BJ (cell line): ENCODE results near the gene SLC22A13. TPM values are rescaled to one million over a fixed set of nuclear protein-coding genes. Genes with fewer than 3 reads are reported as not detected.

ENCODE experiments used
- CTCF ChIA-PET: fragments of 350-600 bp; formaldehyde crosslinking; extraction: SDS; loops from one replicate; lab custom pipeline; 2021; ENCODE audit warnings: antibody characterized with exemption, inconsistent platforms; lab: Yijun Ruan, JAX
- POLR2A ChIA-PET: fragments of 300-600 bp; sonication (Branson Sonifier 250); formaldehyde crosslinking; extraction: SDS; loops from one replicate; lab custom pipeline; 2021; ENCODE audit warnings: antibody characterized with exemption; lab: Charles Lee
- DNase-seq: peaks from one replicate; pipeline ENCODE4 v3.0.0-alpha.2; 2011; ENCODE audit warnings: low read depth
- H3K27me3 ChIP-seq: 2 replicates; pipeline ENCODE4 v1.6.0; 2011; ENCODE audit warnings: low read length; ENCODE audit not compliant: control insufficient read depth, insufficient read depth
- H3K36me3 ChIP-seq: 2 replicates; pipeline ENCODE4 v1.5.1; 2011; ENCODE audit warnings: low read length; ENCODE audit not compliant: control insufficient read depth, insufficient read depth
- H3K4me3 ChIP-seq: 2 replicates; pipeline ENCODE4 v1.5.1; 2011; ENCODE audit warnings: low read depth, mild to moderate bottlenecking, control low read depth, low read length
- CTCF ChIP-seq: IDR thresholded peaks from 2 replicates; pipeline ENCODE4 v1.5.1; 2011; ENCODE audit warnings: low read depth, mild to moderate bottlenecking, control low read depth, inconsistent platforms, low read length, moderate library complexity; ENCODE audit not compliant: insufficient read depth
- polyA minus RNA-seq: library from RNA; depleted of rRNA, polyadenylated mRNA; stranded (reverse); fragments of >200 nt; gene quantifications from 2 replicates; pipeline ENCODE4 v1.2.3, GENCODE V29; 2011; rRNA and poly(A)+ RNA removed
- polyA plus RNA-seq: library from polyadenylated mRNA; depleted of rRNA; stranded (reverse); fragments of >200 nt; gene quantifications from 2 replicates; pipeline ENCODE4 v1.2.3, GENCODE V29; 2011; rRNA removed

SLC22A13 gene
- 0.13 and 0.15 TPM in 2 replicates for polyA plus RNA-seq
- 0.41 and 1.5 TPM in 2 replicates for polyA minus RNA-seq

GRCh38 chr3:38265604-38266307 lies at the start of gene SLC22A13:
TSS of gene SLC22A13 (plus strand) at chr3:38265812. CDS start at chr3:38265861, 49 bp downstream.
- no peak within 1 kb of the TSS for H3K4me3 ChIP-seq
- ChIA-PET POLR2A (no interaction called here), CTCF (no interaction called here)

GRCh38 chr3:38219609-38220197 lies 45.9 kb upstream of the SLC22A13 start:
- no peaks in the 10 kb centered on the region for H3K27me3 ChIP-seq
- TF ChIP-seq CTCF = no peak
- H3K4me3 ChIP-seq = no peak overlapping the region
- no peak for DNase-seq
- ChIA-PET CTCF (no interaction called here), POLR2A (no interaction called here)
- H3K36me3 ChIP-seq = peaks cover 4% of the 10 kb centered on the region

More at GRCh38 chr3:38265604-38266307, at the start of gene SLC22A13:
- Histone ChIP-seq H3K27me3 (no peaks in the 10 kb centered on the region), H3K36me3 (peaks cover 4% of the 10 kb centered on the region)
- no peak for DNase-seq
- no peak for TF ChIP-seq CTCF

GRCh38 chr3:38221005-38221404 lies 44.6 kb upstream of the SLC22A13 start:
- CTCF ChIA-PET = interaction anchor here (1.2 kb wide), 1 partner anchor 8 kb away, joined by 4 read pairs; no protein-coding TSS in a partner anchor
- DNase-seq = no peak
- peaks cover 4% of the 10 kb centered on the region for H3K36me3 ChIP-seq
- POLR2A ChIA-PET = no interaction called here
- H3K27me3 ChIP-seq = no peaks in the 10 kb centered on the region
- H3K4me3 ChIP-seq = no peak overlapping the region
- TF ChIP-seq CTCF = no peak

- Histone ChIP-seq H3K36me3 (peaks cover 3% of the 10 kb centered on the region), H3K27me3 (no peaks in the 10 kb centered on the region), H3K4me3 (no peak overlapping the region)
- no peak for DNase-seq
- no peak for TF ChIP-seq CTCF
- ChIA-PET CTCF (no interaction called here), POLR2A (no interaction called here)
Measured at GRCh38 chr3:38222032-38222634, 43.5 kb upstream of the SLC22A13 start.

- TF ChIP-seq CTCF = no peak
- CTCF ChIA-PET = interaction anchor here (0.6 to 1.2 kb wide), 2 partner anchors 27 to 130 kb away, joined by 3 read pairs; no protein-coding TSS in a partner anchor
- DNase-seq = no peak
- no peak overlapping the region for H3K4me3 ChIP-seq
- H3K36me3 ChIP-seq = peaks cover 3% of the 10 kb centered on the region
- POLR2A ChIA-PET = no interaction called here
- no peaks in the 10 kb centered on the region for H3K27me3 ChIP-seq
Measured at GRCh38 chr3:38224357-38224756, 41.3 kb upstream of the SLC22A13 start.
